ELR (cell line): Measurements from ENCODE around the gene POU6F2.
"Not testable (repeated sequence)": the region's sequence is repeated elsewhere in the genome, so short reads cannot be mapped to it uniquely, and the experiment has no call there.

Experiments
- DNase-seq: peaks from one replicate; pipeline ENCODE4 v3.0.0-alpha.2; 2015; ENCODE audit warnings: low read depth

The POU6F2 gene

GRCh38 chr7:38992203-38992602 is 14.5 kb downstream of the POU6F2 start:
- DNase-seq = no peak

DNA sequence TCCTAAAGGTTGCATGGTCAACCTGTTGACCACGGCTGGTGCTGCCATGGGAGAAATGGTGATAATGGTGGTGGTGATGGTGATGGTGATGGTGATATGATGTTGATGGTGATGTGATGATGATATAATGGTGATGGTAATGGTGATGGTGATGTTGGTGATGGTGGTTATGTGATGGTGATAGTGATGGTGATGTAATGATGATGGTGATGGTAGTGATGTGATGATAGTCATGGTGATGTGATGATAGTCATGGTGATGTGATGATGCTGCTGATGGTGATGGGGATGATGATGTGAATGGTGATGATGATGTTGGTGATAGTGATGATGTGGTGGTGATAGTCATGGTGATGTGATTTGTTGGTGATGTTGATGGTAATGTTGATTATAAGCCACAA is 23.9 kb downstream of the POU6F2 start:
- no peak for DNase-seq

DNA sequence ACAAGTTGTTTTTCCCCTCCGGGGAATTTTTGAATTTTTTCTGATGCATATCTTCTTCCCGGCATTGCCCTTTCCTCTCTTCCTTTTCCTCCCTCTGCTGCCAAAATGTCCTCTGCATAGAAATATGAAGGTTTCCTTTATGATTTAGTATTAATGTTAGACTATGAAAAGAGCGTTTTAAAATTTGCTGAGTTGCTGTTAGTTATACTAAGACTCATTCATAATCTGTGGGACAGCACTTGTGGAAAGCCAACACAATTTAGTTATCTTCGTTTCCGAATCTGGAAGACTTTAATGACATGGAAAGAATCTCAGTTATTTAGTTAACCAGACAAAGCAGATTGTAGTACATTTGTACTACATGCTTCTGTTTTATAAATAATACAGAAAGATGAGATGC is 25.0 kb downstream of the POU6F2 start:
- no peak for DNase-seq

DNA sequence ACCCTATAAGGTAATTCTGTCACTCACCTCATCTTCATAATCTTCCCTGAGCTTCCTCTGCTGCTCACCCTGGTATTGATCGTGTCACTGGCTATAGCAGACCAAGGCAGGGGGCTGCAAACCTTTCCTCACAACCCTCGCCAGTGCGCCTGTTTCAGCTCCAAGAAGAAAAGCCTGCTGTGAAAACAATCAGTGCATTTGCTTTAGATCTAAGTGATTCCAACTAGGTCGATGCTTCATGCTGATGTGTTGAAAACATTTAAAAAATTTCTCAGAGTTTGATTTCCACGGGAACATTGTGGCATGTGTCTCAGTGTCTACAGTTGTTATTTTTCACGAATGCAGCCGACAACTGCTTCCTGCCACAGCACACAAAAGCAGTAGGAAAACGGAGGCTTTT is 27.3 kb downstream of the POU6F2 start:
- DNase-seq = no peak

GRCh38 chr7:39005461-39005860 is 27.8 kb downstream of the POU6F2 start:
- no peak for DNase-seq

DNA sequence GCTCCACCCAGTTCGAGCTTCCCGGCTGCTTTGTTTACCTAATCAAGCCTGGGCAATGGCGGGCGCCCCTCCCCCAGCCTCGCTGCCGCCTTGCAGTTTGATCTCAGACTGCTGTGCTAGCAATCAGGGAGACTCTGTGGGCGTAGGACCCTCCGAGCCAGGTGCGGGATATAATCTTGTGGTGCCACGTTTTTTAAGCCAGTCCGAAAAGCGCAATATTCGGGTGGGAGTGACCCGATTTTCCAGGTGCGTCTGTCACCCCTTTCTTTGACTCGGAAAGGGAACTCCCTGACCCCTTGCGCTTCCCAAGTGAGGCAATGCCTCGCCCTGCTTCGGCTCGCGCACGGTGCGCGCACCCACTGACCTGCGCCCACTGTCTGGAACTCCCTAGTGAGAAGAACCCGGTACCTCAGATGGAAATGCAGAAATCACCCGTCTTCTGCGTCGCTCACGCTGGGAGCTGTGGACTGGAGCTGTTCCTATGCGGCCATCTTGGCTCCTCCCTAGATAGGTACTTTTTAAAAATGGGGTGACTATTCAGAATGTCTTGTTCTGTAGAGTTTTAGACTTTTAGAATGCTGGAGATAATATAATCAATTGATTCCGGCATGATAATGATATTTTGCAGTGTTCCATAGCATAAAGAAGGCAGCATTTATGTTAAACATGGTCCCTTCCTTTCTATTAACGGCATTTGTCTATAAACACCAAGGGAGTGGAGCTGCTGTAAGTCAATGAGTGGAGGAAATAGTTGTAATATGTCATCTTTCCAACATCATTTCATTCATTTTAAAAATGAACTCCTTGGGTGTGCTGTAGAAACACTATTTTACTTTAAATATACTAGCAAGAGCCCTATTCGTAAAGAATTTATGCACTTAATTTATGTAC is 35.6 kb downstream of the POU6F2 start:
- DNase-seq = not testable (repeated sequence)

GRCh38 chr7:39016609-39017008 is 38.9 kb downstream of the POU6F2 start:
- DNase-seq = no peak

- no peak for DNase-seq
These were observed 39.7 kb downstream of the POU6F2 start for GRCh38 chr7:39017369-39017915.

DNA sequence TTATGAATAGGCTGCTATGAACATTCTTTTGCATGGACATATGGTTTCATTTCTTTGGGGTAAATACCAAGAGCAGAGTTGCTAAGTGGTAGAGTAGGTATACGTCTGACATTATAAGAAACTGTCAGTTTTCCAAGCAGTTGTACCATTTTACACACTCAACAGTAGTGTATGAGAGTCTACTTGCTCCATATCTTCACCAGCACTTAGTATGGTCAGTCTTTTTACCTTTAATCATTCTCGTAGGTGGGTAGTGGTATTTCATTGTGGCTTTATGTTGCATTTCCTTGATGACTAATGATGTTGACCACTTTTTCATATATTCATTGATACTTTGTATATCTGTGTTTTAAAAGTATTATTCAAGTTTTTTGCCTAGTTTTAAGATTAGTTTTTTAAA is 45.1 kb downstream of the POU6F2 start:
- no peak for DNase-seq

GRCh38 chr7:39027491-39027890 is 49.8 kb downstream of the POU6F2 start:
- DNase-seq = no peak

GRCh38 chr7:39033885-39034624 is 56.3 kb downstream of the POU6F2 start:
- DNase-seq = no peak

DNA sequence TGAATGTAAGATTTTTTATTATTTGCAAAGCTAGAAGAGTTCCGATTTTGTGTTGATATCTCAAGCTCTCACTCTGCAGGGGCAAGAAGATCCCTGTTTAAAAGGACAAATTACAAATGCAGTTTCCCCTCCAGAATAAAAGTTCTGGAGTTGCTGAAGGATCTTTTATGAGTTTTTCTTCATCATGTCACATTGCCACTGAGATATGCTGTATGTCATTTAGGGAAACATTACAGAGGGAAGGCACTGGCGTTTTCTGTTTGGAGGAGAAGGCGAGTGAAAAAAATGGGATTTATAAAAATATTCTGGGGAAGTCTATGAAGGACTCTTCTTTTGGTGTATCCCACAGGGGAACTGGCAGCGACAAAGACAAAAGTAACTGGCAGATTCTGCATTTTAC is 57.4 kb downstream of the POU6F2 start:
- DNase-seq = no peak

DNA sequence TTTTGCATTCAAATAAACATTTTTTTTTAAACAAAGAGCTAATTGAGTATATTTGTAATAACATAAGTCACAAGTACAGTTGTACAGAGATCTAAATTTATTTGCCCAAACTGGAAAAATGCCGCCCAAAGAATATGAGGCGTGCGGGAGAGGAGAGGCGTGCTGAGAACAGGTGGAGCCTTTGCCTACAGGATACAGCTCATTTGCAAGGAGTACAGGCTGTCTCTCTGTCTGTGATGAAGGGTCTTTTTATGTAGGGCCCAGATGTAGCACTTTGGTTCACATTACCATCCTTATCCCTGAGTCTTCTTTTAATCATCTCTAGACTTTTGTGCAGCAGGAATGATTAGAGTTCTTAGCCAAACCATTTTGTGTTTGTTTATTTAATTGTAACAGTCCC is 58.2 kb downstream of the POU6F2 start:
- DNase-seq = no peak

DNA sequence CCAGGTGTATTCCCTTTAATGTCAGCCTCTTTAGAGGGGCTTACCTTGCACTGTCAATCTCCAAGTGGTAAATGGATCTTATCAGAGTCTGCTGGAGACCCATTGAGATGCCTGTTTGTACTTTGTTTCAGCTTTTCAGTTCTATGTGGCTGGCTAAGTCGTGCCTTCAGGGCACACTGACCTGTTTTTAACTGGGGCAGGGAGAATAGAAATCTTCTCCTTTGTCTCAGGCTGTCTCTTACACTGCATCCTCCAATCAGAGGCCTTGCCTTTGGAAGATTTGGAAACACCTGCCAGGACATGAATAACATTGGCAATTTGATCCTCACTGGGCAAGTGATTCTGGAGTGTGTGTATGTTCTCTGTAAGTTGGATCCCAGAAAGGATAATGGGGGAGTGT is 65.0 kb downstream of the POU6F2 start:
- DNase-seq = no peak

- no peak for DNase-seq
These were observed 65.8 kb downstream of the POU6F2 start for GRCh38 chr7:39043531-39043930.

DNA sequence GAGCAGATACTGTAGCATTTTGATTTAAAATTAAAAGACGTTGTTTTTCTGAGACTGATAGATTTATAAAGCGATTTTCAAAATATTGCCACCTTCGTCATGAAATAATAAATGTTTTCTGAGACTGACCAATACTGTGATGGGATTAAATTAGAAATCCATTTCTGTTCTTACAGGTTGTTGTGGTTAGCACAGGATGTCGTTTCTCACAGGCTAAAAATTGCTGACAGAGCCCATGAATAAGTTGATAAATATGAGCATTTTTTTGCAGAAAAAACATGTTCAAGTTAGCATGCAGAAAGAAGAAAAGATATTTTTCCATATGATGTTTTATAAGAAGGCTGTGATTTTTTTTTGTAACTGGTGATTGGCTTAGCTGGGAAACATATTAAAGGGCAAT is 66.8 kb downstream of the POU6F2 start:
- DNase-seq = no peak

DNA sequence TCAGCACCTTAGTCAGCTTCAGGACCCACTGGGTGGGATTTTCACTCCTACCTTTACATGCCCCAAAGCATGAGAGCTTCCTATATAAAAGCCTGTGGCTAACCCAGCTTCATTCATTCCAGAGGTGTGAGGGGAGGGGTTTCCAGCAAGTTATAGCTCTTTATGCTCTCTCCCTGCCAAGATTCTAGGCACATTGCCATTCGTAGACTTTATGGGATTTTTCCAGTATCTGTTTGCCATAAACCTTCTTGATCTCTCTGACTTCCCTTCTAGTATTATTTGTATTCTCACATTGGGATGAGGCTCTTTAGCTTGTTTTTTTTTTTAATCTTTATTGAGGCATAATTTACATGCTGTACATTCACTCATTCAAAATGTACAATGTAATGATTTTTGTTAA is 67.5 kb downstream of the POU6F2 start:
- no peak for DNase-seq

- no peak for DNase-seq
These were observed 73.6 kb downstream of the POU6F2 start for GRCh38 chr7:39051279-39051678.

GRCh38 chr7:39051707-39052106 is 74.0 kb downstream of the POU6F2 start:
- no peak for DNase-seq

DNA sequence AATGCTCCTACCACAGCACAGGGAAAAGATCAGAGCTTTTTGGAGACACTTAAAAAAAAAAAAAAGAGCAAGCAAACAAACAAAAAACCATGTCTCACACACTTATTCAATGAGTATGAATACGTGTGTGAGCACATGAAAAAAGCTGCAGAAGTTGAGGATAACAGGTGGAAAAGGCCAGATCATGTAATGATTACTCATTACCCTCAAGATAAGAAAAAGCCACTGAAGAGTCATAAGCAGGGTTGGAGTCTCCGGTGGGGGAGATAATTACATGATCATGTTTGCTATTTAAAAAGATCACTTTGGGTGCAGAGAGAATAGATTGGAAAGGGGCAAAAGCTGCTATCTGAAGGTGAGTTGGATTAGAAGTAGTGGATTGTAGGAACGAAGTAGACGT is 77.0 kb downstream of the POU6F2 start:
- DNase-seq = no peak

DNA sequence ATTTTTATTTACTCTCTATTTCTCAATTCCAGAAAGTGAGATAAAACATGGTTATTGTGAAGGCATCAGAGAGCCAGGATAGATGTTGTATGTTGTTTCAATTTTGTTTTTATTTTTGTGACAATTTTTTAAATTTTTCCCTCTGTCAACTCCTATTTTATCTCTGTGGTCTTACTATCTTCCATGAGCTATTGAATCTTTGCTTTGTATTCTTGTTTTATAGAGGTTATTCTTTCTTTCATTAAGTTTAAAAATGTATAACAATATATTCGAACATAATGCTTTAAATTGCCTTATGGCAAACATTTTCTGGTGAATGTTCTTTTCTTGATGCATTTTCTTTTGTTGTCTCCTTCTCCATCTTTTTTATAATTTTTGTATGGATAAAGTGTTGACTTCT is 78.4 kb downstream of the POU6F2 start:
- DNase-seq = no peak

GRCh38 chr7:39062811-39063210 is 85.1 kb downstream of the POU6F2 start:
- no peak for DNase-seq

DNA sequence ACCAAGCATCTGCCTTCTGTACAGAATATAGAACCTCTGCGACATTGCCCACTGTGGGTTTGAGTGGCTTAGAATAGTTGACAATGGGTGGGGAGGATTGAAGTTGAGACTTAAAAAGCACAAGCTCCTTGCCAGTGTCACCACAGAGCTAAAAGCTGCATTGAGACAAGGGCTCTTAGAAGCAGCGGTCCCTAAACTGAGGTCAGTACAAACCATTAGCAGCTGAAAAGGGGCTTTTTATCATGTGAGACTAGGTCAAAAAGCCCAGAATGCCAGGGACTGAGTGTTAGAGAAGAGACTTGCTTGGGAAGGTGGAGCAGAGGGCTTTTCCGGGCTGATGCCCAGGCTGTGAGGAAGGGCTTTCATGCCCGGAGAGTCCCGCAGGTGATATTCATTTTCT is 91.3 kb downstream of the POU6F2 start:
- DNase-seq = no peak
